Stomach smooth muscle (tissue), 2 donors: ENCODE measurements around the gene FRMD7.
"Not testable (repeated sequence)": the region's sequence is repeated elsewhere in the genome, so short reads cannot be mapped to it uniquely, and the experiment has no call there.

Source experiments
- H3K27ac ChIP-seq: one replicate; pipeline ENCODE4 v1.7.0; 2013; ENCODE audit warnings: mild to moderate bottlenecking, low read length, inconsistent platforms
- H3K27me3 ChIP-seq, 2 donors: one replicate each; pipeline ENCODE4 v1.7.0; 2013; ENCODE audit warnings: low read length in 2 of 2; ENCODE audit not compliant: insufficient read depth in 2 of 2, control insufficient read depth in 1 of 2
- H3K36me3 ChIP-seq, 2 donors: one replicate each; pipeline ENCODE4 v1.7.0; 2013; ENCODE audit warnings: low read length in 2 of 2; ENCODE audit not compliant: control insufficient read depth in 2 of 2, insufficient read depth in 2 of 2
- H3K4me1 ChIP-seq: one replicate; pipeline ENCODE4 v1.7.0; 2013; ENCODE audit warnings: low read length; ENCODE audit not compliant: control insufficient read depth, insufficient read depth
- H3K4me3 ChIP-seq, 2 donors: one replicate each; pipeline ENCODE4 v1.7.0; 2013; ENCODE audit warnings: low read length in 2 of 2
- H3K9ac ChIP-seq, 2 donors: one replicate each; pipeline ENCODE4 v1.7.0; 2013; ENCODE audit warnings: low read length in 2 of 2, mild to moderate bottlenecking in 1 of 2
- H3K9me3 ChIP-seq, 2 donors: one replicate each; pipeline ENCODE4 v1.7.0; 2013; ENCODE audit warnings: low read length in 2 of 2; ENCODE audit not compliant: control insufficient read depth in 2 of 2
- donor health status: healthy.
- donor health status: Pancreatic carcinoma.

The FRMD7 gene, protein sequence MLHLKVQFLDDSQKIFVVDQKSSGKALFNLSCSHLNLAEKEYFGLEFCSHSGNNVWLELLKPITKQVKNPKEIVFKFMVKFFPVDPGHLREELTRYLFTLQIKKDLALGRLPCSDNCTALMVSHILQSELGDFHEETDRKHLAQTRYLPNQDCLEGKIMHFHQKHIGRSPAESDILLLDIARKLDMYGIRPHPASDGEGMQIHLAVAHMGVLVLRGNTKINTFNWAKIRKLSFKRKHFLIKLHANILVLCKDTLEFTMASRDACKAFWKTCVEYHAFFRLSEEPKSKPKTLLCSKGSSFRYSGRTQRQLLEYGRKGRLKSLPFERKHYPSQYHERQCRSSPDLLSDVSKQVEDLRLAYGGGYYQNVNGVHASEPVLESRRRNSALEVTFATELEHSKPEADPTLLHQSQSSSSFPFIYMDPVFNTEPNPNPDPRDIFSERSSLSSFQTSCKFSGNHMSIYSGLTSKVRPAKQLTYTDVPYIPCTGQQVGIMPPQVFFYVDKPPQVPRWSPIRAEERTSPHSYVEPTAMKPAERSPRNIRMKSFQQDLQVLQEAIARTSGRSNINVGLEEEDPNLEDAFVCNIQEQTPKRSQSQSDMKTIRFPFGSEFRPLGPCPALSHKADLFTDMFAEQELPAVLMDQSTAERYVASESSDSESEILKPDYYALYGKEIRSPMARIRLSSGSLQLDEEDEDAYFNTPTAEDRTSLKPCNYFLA

DNA sequence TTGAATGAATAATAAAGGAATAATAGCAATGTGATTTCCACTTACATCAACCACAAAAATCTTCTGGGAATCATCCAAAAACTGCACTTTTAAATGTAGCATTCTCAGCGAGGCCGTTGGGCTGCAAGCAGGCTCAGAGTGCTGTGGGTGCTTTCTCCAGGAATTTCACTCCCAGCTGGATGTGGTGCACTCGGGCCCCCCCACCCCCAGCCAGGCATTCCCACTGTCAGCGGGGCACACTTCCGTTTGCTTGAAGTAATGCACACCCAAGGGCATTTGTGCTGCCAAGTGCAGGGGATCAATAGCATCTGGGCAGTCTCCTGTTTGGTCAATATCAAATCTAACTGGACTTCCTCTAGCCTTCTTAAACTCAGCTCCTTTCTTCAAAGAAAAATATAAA lies at the start of gene FRMD7:
Gene FRMD7 (minus strand): TSS at position 278 of the 400 bp plus-strand sequence. CDS start 176 bp downstream, at position 102.
- H3K4me3 ChIP-seq = no peak within 1 kb of the TSS

DNA sequence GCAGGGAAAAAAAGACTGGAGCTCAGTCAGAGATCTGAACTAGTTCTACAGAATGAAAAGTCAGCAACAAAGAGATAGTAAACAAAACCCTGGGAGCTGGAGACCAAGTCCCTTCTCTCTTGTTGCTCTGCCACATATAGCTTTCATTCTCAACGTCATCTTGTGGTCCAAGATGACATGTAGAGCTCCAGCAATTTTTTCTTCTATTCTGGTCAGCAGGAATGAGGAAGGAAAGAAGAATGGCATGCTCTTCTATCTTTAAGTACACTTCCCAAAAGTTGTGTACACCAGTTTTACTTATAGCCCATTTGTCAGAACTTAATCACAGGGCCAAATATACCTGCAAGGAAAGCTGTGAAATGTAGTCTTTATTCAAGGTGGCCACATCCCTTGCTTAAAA lies 45.8 kb upstream of the FRMD7 start:
- no peak overlapping the region for H3K27ac ChIP-seq
- H3K9me3 ChIP-seq = no peaks in the 10 kb centered on the region
- no peaks in the 10 kb centered on the region for H3K4me1 ChIP-seq
- H3K27me3 ChIP-seq = peaks cover 0 to 9% of the 10 kb centered on the region in 2 donors
- H3K36me3 ChIP-seq = no peaks in the 10 kb centered on the region
- H3K4me3 ChIP-seq = no peak overlapping the region
- no peak overlapping the region for H3K9ac ChIP-seq

More for the DNA sequence above, at the start of gene FRMD7:
- Histone ChIP-seq H3K4me1 (no peaks in the 10 kb centered on the region), H3K9ac (no peak within 1 kb of the TSS), H3K9me3 (no peaks in the 10 kb centered on the region), H3K36me3 (no peaks in the 10 kb centered on the region), H3K27me3 (peaks cover 0 to 6% of the 10 kb centered on the region in 2 donors), H3K27ac (no peak within 1 kb of the TSS)

DNA sequence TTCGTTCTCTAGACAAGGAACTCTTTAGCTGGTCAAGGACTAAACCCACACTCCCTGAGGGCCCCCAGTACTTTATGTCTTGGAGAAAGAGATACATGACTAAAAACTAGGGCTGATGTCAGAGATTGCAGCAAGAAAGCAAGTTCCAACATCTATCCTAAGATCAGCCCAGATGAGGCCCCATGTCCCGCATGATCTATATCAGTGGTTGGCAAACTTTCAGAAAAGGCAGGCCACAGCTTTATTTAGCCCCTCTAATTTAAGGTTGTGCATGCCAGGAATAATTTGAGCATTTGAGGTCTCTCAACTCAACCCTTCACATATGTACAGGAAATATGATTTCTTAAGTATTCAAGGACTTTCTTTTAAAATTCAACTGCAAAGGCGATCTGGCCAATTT lies 44.1 kb upstream of the FRMD7 start:
- no peaks in the 10 kb centered on the region for H3K9me3 ChIP-seq
- no peak overlapping the region for H3K4me3 ChIP-seq
- no peaks in the 10 kb centered on the region for H3K4me1 ChIP-seq
- H3K9ac ChIP-seq = no peak overlapping the region
- H3K36me3 ChIP-seq = no peaks in the 10 kb centered on the region
- H3K27ac ChIP-seq = no peak overlapping the region
- peaks cover 0 to 9% of the 10 kb centered on the region in 2 donors for H3K27me3 ChIP-seq

DNA sequence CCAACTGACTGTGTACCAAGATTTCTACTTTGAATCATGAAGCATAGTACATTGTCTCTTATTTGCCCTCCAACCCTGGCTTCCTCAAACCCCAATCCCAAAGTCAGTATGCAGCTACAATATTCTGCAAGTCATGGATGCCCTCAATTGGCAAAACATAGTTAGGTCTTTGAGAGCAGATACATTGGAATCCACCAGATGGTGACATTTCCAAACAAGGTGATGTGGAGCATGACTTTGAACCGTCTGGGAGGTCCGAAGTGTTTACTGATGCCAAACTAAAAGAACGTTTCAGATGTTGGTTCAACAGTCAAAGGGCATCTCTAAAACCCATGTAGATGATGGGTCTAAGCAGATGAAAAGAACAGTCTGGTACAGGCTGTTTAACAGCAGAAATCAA lies 43.7 kb upstream of the FRMD7 start:
- Histone ChIP-seq H3K4me3 (no peak overlapping the region), H3K9me3 (no peaks in the 10 kb centered on the region), H3K27ac (no peak overlapping the region), H3K4me1 (no peaks in the 10 kb centered on the region), H3K36me3 (no peaks in the 10 kb centered on the region), H3K9ac (no peak overlapping the region), H3K27me3 (peaks cover 0 to 9% of the 10 kb centered on the region in 2 donors)

DNA sequence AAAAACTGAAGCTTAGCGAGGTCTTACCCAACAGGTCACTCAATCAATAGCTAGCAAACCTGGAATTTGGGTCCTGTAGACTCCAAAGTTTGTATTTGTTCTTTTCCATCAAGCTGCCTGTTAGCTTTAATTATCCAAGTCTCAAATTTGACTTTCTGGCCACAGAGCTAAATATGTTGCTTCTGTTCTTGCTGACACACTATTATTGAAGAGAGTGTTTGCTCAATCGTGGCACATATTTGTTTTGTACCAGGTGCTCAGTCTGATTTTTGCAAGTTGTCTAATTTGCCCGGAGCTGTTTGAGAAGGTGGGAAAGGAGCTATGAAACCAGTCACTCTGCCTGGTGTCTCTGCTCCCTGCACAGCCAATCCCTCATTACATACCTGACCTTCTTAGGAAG lies 41.7 kb upstream of the FRMD7 start:
- H3K36me3 ChIP-seq = no peaks in the 10 kb centered on the region
- peaks cover 0 to 5% of the 10 kb centered on the region in 2 donors for H3K9me3 ChIP-seq
- no peak overlapping the region for H3K9ac ChIP-seq
- H3K27ac ChIP-seq = no peak overlapping the region
- H3K27me3 ChIP-seq = peaks cover 0 to 9% of the 10 kb centered on the region in 2 donors
- H3K4me3 ChIP-seq = no peak overlapping the region
- no peaks in the 10 kb centered on the region for H3K4me1 ChIP-seq

DNA sequence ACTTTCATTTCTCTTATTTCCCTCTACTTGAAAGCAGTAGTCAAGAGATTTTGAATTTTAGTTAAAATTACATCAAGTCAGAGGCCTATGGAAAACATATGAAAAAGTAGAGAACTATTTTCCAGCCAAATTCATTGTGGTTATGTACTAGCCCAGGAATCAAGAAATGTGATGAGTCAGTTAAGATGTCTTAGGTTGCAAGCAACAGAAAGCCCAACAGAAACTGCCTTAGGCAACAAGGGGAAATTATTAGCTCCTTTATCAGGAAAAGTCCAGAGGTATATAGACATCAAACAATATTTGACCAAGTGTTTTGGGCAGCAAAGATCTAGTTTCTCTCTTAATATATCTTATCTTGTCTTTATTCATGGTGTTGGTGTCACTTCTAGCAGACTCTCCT lies 37.8 kb upstream of the FRMD7 start:
- H3K4me3 ChIP-seq = no peak overlapping the region
- peaks cover 0 to 8% of the 10 kb centered on the region in 2 donors for H3K9me3 ChIP-seq
- H3K27me3 ChIP-seq = peaks cover 0 to 3% of the 10 kb centered on the region in 2 donors
- H3K27ac ChIP-seq = no peak overlapping the region
- H3K4me1 ChIP-seq = no peaks in the 10 kb centered on the region
- no peak overlapping the region for H3K9ac ChIP-seq
- H3K36me3 ChIP-seq = no peaks in the 10 kb centered on the region

DNA sequence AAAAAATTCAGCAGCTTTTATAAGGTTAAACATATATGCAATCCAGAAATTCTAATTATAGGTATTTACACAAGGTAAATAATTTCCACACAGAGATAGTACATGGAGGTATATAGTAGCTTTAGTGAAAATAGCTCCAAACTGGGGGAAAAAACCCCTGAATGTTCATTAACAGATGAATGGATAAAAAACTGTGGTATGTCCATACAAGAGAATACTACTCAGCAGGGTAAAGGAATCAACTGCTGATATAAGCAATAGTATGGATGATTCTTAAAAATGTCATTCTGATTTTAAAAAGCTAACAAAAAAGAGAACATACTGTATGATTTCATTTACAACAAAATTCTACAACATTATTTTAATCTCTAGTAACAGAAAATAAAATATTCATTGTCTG lies 37.2 kb upstream of the FRMD7 start:
- Histone ChIP-seq H3K4me3 (no peak overlapping the region), H3K9ac (no peak overlapping the region), H3K4me1 (no peaks in the 10 kb centered on the region), H3K36me3 (no peaks in the 10 kb centered on the region), H3K27me3 (peaks cover 0 to 3% of the 10 kb centered on the region in 2 donors), H3K9me3 (peaks cover 0 to 8% of the 10 kb centered on the region in 2 donors), H3K27ac (no peak overlapping the region)

DNA sequence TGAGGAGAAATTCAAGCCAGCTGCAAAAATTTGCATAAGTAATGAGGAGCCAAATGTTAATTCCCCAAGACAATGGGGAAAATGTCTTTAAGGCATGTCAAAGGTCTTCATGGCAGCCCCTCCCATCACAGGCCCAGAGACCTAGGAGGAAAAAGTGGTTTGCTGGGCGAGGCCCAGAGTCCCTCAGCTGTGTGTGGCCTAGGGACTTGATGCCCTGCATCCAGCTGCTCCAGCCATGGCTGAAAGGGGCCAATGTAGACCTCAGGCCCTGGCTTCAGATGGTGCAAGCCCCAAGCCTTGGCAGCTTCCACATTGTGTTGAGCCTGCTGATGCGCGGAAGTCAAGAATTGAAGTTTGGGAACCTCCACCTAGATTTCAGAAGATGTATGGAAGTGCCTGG lies 35.3 kb upstream of the FRMD7 start:
- not testable (repeated sequence) for H3K4me3 ChIP-seq, H3K9ac ChIP-seq, H3K27me3 ChIP-seq, H3K4me1 ChIP-seq, H3K9me3 ChIP-seq, H3K27ac ChIP-seq, H3K36me3 ChIP-seq

DNA sequence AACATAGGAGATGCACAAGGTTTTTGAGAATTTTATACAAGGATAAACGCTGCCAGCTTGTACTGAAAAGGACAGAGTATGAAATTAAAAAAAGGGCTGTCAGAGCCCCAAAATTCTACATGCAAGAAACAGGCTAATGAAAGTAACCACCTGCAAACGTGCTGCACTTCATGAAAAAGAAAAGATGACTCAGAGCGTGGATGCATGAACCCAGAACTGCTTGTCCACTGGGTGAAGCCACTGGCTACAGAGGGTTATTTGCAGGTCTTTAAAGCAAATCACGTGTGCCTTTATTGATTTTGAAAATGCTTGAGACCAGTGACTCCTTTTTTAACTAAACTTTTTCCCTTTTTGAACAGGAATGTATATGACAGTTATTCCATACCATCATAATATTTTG lies 25.3 kb upstream of the FRMD7 start:
- Histone ChIP-seq H3K27ac (no peak overlapping the region), H3K4me1 (no peaks in the 10 kb centered on the region), H3K9me3 (no peaks in the 10 kb centered on the region), H3K27me3 (peaks cover 0 to 2% of the 10 kb centered on the region in 2 donors), H3K4me3 (no peak overlapping the region), H3K9ac (no peak overlapping the region), H3K36me3 (no peaks in the 10 kb centered on the region)

DNA sequence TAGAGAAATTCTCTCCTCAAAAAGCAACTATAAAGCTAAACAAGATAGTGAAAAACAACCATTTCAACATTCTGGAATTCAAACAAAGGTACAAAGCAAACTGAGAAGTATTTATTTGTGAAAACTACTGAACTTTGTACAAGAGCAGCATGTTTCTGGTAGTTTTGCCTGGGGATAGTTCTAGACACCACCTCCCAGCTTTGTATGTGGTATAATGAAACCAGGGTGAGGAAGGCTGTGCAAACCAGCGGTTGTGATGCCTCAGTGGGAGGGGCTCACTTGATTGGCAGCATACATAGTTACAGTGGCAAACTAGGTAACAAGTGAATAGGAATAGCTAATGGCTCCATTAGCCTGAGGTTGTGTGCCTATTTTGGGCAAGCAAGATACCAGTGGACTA lies 18.6 kb upstream of the FRMD7 start:
- no peak overlapping the region for H3K27ac ChIP-seq
- no peaks in the 10 kb centered on the region for H3K36me3 ChIP-seq
- no peak overlapping the region for H3K9ac ChIP-seq
- H3K4me3 ChIP-seq = no peak overlapping the region
- no peaks in the 10 kb centered on the region for H3K4me1 ChIP-seq
- peaks cover 0 to 4% of the 10 kb centered on the region in 2 donors for H3K27me3 ChIP-seq
- no peaks in the 10 kb centered on the region for H3K9me3 ChIP-seq

DNA sequence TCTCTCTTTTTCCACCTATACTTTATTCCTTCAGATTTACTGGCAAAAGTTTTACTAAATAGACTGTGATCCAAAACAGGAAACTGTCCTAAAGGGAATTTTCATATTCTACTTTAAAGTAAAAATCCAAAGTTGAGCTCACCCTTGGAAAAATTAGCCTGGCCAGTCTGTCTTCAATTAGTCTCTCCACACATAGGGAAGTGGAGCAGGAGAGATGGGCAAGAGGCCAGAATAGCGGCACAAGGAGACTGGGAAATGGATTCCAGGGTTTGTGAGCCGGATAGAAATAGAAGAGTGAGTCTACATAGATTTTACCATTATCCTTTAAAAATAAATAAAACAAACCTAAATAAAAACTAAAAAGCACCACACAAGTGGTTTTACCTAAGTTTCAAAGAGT lies 16.2 kb upstream of the FRMD7 start:
- Histone ChIP-seq H3K4me3 (no peak overlapping the region), H3K4me1 (no peaks in the 10 kb centered on the region), H3K9me3 (no peaks in the 10 kb centered on the region), H3K27me3 (peaks cover 0 to 4% of the 10 kb centered on the region in 2 donors), H3K36me3 (no peaks in the 10 kb centered on the region), H3K9ac (no peak overlapping the region), H3K27ac (no peak overlapping the region)
